ENCODE data around the gene DGLUCY.
"Not testable (repeated sequence)": the region's sequence is repeated elsewhere in the genome, so short reads cannot be mapped to it uniquely, and the experiment has no call there.

DGLUCY gene

DNA sequence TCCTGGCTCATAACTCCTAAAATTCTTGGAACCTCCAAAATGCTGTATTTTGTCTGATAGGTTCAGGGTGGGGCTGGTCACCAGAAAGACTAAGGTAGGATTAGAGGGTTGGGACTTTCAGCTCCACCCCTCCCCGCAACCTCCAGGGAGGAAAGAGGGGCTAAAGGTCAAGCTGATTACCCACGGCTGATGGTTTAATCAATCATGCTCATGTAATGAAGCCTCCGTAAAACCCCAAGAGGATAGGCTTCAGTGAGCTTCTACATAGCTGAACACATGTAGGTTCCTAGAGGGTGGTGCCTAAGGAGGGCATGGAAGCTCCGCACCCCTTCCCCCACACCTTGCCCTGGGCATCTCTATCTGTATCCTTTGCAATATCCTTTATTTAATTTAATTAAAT is 60.0 kb downstream of the DGLUCY start:
- no peak for DNase-seq

DNA sequence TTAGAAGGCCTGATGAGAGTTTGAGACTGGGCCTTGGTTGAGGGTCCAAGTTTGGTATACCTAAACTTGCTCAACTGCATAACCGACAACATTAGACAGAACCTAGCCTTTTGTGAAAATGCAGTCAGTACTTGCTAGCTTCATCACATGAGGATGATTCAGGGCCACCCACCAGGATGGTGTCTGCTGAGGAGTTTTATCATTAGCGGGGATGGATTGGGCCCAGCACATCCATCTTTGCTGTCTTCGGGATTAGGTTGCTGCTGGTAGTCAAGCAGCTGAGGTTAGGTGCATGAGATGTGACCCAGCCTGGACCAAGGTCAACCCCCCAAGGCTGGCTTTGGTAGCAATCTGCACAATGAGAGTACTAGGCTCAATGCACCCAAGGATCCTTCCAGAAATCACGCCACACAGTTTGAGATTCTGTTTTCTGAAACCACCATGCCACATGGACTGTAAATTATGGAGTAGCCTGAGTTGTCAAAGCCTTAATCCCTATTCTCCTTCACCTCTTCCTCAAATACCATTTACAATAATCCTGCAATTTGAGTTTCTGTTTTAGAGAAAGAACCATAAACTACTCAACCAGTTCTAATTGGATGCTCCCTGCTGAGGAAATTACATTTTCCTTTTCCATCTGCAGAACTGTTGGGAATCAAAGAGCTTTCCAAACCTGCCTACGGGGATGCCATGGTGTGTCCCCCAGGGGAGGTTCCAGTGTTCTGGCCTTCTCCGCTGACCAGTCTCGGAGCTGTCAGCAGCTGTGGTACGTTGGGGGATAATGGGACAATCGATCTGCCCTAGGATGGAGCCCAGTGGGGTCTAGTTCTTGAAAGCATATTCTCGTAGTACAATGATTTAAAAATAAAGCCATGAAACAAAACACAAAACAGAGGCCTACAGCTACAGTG is 61.7 kb downstream of the DGLUCY start:
- DNase-seq: no peak

DNA sequence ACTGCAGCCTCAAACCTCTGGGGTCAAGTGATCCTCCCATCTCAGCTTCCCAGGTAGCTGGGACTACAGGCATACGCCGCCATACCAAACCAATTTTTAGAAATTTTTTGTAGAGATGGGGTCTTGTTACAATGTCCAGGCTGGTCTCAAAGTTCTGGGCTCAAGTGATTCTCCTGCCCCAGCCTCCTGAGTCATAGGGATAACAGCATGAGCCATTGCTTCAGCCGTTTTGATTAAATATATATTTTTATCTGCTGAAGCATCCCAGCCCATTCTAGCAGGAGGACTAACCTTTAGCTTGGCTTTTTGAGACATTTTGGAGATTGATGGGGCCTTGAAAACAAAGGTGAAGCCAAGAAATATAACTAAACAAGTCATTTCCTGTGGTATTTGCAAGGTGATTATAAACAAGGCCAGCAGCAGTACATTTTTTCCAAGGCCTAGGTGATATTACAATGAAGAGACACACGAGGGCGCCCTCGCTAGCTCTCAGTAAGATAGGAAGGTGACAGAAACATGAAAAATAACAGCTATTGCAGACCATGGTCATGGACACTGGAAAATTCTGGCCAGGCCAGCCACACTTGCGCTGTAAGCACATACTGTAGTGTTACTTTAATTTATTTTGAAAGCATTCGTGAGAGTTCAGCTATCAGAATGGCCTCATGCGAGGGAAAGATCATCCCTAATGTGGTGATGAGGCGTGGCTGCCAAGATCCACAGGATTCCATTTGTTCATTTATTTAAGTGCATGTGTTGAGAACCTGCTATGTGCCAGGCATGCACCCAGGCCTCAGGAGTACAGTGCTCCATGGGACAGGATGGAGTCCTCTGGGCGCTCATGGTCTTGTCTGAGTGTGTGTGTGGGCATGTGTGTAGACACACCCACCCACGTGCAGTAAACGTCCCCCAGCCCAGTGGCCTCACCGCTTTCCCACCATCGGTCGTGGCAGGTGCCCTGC is 63.5 kb downstream of the DGLUCY start:
- DNase-seq: peak; percentile 50

DNA sequence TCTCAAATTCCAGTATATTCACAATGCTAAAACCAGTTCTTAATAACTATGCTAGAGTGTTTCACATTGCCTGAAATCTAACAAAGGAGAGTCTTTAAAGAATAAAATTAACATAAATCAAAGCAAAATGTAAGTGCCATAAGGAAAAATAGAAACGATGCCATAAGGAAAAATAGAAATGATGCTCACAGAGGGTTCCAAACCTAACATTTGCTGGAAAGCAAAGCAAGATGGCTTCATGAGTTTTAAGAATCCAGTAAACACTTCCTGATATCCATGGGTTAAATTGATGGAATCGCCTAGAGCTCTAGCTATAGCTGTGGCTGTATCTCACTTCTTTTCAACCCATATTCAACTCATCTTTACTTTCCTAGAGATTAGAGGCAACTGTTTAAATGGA is 66.7 kb downstream of the DGLUCY start:
- DNase-seq: no peak

DNA sequence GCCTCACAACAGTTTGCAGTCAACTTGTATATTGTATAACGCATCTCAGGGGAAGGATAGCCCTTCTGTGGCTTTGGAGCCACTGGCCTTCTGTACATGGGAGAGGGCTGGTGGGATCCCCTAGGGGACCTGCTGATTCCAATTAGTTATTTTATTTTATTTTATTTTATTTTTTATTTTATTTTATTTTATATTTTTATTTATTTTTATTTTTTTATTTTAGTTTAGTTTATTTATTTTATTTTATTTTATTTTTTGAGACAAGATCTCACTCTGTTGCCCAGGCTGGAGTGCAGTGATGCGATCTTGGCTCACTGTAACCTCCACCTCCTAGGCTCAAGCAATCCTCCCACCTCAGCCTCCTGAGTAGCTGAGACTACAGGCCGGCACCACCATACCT is 68.9 kb downstream of the DGLUCY start:
- not testable (repeated sequence) for DNase-seq

DNA sequence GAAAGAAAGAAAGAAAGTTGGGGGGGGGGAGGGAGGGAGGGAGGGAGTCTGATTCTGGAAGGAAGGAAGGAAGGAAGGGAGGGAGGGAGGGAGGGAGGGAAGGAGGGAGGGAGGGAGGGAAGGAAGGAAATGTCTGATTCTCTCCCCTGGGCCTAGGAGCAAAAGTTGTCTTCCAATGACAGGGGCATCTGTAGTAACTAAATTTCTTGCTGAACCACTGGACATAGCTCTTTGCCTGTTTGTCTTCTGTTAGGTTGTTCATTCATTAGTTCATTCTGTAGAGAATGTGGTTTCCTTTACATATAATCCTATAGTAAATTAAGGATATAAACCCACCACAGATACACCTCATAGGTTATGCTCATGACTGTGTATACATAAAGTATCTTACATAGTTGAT is 70.7 kb downstream of the DGLUCY start:
- no peak for DNase-seq

DNA sequence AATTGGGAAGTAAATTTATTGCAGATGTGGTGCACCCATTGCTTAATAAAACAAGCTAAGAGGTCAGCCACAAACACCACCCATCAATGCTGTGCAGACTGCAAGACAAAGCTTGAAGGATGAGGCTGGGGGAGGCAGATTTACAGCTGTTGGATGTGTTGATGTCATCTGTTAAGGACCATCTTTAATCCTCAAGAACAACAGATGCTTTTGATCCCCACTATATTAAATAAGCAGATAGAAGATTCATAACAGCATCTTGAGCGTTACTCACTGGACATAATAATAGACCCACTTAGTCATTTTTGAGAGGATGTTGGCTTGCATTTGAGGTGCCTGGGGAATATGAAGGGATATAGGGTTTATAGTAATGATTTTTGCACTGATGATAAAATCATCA is 71.8 kb downstream of the DGLUCY start:
- DNase-seq: no peak

DNA sequence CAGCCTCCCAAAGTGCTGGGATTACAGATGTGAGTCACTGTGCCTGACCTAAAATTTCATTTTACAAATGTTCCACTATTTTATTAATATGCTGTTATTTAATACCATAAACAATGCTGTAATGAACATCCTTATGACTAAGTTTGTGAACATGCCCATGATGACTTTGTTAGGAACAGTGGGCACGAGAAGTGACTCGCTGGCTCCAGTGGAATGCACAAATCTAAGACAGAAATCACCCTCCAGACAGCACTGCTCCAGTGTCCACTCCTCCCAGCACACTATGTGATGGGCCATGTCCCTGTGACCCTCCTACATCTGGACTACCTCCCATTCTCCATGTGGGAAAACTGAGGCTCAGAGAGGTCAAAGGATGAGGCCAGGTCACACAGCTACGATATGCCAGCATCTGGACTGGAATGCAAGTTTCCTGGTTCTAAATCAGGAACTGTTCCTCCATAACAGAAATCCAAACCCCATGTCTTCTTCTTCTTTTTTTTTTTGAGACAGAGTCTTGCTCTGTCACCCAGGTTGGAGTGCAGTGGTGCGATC is 72.7 kb downstream of the DGLUCY start:
- no peak for DNase-seq

DNA sequence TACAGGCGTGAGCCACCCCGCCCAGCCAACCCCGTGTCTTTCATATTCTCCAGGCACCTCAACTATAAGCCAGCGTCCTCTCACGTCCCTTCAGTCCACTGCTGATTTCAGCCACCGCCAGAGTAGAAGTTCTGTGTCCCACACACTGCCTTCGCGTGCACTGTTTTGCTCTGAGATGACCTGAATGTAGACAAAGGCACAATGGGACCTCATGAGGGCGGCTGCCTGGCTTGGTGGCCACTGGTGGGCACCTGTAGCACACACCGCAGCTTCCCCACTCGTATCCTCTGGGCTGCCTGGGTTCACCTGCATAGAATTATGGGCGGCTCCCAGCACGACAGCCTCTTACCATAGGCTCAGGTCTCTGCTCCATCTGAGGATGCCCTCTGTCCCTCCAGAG is 73.4 kb downstream of the DGLUCY start:
- DNase-seq: no peak

DNA sequence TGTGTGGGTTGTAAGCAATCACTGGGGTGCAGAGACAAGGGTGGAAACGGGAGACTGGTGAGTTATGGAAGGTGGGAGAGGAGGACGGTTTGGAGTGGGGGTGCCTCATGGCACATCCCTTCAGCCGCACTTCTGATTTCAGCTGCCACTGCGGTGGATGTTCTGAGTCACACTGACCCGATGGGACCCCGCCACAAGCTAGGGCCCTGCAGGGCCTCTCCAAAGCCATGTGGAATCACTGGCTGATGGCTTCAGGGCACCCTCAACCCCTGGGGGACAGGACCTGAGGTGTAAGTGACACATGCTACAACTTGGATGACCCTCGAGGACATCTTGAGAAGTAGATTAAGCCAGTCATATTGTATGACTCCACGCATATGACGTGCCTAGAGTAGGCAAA is 77.0 kb downstream of the DGLUCY start:
- DNase-seq: no peak

DNA sequence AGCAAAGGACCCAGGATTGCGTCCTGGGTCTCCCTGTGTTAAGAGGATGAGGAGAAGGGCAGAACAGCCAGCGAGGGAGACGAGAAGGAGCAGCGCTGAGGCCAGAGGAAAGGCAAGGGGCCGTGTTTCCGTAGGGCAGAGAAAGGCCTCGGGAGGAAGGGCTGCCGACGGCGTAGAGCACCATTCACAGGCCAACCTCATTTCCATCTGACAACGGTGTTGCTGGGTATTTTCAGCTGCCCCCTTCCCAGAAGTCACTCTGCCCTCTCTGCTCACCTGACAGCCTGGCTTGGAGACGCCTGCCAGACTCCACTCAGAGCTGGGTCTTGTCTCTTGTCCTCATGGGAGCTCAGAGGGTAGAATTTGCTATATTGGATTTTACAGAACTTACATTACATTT is 79.2 kb downstream of the DGLUCY start:
- DNase-seq: no peak

DNA sequence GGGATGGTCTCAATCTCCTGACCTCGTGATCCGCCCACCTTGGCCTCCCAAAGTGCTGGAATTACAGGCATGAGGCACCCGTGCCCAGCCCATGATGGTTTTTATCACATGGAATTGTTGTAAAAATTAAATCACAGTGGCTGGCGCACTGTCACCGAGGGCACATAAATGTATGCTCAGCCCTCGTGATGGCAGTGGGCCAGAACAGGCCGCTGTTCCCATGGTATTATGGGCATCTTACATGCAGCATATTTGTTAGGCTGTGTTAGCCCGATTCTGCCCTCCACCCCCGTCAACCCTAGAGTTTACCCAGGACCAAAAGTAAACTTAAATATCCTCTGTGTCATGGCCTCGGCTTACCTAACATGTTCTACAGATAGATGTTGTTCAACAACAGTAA is 82.0 kb downstream of the DGLUCY start:
- DNase-seq: no peak

DNA sequence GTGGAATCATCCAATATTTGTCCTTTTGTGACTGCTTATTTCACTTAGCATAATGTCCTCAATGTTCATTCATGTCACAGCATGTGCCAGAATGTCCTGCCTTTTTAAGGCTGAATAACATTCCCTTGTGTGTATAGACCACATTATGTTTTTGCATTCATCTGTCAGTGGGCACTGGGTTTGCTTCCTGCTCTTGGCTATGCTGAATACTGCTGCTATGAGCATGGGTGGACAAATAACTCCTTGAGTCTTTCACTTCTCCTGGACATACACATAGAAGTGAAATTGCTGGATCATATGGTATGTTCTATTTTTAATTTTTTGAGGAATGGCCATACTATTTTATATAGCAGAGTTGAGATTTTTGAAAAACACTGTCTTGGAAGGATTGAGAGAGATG is 83.8 kb downstream of the DGLUCY start:
- DNase-seq: no peak

DNA sequence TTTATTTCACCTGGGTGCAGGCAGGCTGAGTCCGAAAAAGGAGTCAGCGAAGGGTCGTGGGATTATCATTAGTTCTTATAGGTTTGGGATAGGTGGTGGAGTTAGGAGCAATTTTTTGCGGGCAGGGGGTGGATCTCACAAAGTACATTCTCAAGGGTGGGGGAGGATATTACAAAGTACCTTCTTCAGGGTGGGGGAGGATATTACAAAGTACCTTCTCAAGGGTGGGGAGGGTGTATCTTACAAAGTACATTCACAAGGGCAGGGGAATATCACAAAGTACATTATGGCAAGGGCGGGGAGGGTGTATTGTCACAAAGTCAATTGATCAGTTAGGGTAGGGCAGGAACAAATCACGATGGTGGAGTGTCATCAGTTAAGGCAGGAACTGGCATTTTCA is 86.9 kb downstream of the DGLUCY start:
- DNase-seq: not testable (repeated sequence)

DNA sequence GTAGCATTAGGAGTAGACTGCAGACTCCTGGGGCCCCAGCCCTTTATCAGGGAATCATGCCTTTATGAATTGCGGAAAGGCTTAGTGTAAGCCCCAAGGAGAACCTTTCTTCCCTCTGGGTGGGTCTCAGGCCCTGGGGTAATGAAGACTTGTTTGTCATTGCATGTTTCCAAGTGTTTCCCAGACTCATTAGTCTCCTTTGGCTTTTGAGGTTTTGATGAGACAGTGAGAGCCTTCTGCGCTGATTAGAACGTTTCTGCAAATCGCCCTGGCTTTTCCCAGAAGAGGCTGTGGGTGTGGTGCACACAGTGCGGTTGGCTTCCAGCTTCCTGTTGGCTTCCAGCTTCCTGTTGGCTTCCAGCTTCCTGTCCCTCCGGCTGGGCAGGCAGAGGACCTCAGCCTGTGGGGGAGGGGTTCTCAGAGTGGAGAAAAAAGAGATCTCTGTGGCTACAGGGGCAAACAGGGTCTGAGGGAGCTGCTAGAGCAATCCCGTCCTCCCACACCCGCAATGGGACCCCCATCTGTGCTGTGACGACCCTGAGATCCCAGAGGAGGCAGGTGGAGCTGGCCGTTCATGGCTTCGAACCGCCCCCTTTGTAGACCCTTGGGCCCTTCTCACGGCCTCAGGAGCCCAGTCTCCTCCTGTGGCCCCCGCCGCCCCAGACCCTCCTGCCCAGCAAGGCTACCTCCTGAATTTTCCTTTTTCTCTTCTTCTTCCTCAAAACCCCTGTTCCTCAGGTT is 88.5 kb downstream of the DGLUCY start:
- DNase-seq: no peak

DNA sequence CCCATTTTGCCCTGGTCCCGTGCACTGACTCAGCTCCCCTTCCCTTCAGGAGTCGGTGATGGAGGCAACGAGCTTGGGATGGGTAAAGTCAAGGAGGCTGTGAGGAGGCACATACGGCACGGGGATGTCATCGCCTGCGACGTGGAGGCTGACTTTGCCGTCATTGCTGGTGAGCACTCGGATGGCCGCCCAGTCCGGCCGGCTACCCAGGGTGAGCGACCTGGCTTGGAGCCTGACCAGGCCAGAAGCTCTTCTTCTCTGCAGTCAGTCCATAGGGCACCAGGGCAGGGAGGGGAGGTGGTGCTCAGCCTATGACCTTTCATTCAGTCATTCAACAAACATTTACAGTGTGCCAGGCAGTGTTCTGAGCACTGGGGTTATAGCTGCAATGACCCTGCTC is 90.8 kb downstream of the DGLUCY start:
- DNase-seq: no peak

DNA sequence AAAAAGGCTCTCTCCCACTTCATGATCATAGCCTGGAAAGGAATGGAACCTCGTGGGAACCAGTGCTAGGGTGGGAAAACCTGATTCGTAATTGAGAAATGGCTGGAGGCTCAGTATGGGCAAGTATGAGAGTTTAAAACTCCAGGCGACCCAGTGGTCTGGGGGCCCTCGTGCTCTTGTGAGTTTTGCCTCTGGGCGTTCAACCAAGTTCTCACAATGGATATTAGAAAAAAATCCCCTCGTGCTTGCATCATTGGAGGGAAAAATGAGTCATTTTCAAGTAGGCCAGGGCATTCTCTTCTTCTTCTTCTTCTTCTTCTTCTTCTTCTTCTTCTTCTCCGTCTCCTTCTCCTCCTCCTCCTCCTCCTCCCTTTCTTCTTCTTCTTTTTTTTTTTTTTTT is 91.6 kb downstream of the DGLUCY start:
- no peak for DNase-seq

DNA sequence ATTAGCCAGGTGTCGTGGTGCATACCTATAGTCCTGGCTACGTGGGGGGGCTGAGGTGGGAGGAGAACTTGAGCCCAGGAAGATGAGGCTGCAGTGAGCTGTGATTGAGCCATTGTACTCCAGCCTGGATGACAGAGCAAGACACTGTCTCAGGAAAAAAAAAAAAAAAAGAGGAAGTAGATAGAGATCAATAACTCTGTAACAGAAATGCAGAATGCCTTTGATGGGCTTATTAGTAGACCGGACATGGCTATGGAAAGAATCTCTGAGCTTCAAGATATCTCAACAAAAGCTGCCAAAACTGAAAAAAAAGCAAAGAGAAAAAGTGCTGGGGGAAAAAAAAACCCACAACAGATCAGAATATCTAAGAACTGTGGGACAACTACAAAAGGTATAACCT is 93.1 kb downstream of the DGLUCY start:
- DNase-seq: no peak

DNA sequence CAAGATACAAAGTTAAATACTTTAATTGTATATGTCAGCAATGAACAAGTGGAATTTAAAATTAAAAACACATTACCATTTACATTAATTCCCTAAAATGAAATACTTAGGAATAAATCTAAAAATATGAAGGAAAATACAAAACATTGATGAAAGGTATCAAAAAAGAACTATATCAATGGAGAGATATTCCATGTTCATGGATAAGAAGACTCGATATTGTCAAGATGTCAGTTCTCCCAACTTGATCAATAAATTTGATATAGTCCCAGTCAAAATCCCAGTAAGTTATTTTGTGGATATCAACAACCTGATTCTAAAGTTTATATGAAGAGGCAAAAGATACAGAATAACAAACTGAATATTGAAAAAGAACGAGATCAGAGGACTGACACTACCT is 97.1 kb downstream of the DGLUCY start:
- no peak for DNase-seq

DNA sequence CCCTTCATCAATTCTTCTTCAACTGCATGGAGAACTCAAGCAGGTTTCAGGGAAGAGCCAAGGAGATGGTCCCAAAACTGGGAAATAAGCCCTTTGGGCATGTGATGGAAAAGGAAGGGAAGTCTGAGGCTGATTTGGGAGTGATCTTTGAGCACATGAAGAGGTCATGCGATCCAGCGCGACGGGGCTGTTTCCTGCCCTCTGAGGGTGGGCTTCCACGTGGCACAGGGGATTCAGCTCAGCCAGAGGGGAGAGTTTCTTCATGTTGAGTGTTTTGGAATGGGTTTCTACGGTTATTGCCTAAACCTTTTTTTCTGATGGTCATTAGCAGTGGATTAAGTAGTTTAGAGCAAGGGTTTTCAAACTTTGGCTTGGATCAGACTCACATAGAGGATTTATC is 100.4 kb downstream of the DGLUCY start:
- no peak for DNase-seq

DNA sequence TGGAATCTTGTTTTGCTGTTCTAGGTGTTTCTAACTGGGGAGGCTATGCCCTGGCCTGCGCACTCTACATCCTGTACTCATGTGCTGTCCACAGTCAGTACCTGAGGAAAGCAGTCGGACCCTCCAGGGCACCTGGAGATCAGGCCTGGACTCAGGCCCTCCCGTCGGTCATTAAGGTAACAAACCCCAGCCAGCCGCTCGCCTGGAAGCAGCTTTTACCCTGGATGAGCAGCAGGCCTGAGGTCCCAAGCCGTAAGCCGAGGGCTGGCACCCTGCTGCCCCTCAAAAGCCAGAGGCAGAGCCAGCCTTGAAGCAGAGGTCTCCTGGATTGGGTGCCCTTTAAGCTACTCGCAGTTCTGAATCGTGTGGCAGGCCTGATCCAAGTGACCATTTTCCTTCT is 101.5 kb downstream of the DGLUCY start:
- no peak for DNase-seq

DNA sequence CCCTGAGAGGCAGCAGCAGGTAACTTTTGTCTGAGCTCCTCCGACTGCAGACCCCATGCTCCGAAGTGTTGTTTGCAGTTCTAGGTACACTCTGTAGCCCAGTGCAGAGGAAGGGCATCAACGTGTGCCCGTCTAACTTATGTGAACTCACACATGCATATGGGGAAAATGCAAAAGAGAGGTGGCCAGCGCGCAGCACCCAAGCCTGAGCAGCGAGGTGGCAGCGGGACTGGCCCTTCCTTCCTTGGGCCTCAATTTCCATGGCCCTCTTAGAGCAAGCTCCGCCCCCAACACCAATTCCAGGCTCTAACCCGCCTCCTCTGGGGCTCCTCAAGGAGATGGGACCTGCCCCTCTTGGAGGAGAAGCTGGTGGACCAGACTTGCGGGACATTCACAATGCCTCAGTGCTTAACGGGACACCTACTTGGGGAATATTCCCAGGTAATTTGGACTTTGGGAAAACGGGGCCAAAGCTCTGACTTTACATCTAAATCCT is 102.9 kb downstream of the DGLUCY start:
- DNase-seq: no peak

DNA sequence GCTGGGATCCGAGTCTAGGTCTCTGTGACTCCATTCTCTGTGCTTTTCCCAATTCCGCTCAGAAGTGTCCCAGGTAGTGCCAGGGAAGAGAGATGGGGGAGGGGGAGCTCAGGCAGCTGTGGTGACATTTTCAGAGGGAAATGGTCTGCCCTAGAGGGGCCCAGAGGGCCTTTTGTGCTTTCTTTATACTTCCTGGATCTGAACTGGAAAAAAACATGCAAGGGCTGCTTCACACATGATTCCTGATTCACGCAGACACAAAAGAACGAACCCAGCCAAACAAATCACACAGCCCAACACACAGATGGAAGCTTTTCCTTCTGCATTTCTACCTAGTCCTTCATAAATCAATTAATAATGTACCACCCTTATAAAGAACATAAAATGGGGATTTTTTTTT is 104.1 kb downstream of the DGLUCY start:
- no peak for DNase-seq

Measured in DMS 273 treated with DMSO at 0.1 percent for 48 hours (cell line).